Measurements from ENCODE around the gene KIF6.
"Not testable (repeated sequence)": the region's sequence is repeated elsewhere in the genome, so short reads cannot be mapped to it uniquely, and the experiment has no call there.

KIF6 gene

DNA sequence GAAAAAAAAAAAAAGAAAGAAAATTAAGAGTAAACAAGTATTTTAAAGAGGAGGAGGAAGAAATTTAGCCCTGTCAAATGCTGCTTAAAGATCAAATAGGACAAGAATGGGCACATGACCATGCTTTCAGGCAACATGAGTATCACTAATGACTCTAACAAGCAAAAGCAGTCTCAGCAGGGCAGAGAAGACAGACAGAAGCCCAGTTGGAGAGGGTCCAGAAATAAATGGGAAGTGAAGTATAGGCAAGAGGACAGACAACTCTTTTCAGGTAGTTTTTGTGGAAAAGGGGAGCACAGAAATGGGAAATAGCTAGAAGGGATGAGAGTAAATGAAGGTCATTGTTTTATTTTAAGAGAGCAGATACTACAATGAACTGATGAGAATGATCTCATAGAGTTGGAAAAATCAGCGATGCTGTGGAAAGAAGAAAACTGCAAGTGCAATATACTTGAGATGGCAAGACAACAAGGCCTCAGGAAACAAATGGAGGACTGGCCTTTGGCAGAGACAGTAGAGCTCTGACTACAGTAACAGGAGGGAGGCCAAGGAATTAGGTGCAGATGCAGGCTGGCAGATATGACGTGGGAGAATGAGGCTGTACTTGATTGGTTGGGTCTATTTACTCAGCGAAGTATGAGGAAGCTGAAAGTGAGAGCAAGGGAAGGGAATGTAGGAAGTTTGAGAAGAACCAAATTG, 40.3 kb downstream of the KIF6 start:
- TF ChIP-seq, protein P1, sequence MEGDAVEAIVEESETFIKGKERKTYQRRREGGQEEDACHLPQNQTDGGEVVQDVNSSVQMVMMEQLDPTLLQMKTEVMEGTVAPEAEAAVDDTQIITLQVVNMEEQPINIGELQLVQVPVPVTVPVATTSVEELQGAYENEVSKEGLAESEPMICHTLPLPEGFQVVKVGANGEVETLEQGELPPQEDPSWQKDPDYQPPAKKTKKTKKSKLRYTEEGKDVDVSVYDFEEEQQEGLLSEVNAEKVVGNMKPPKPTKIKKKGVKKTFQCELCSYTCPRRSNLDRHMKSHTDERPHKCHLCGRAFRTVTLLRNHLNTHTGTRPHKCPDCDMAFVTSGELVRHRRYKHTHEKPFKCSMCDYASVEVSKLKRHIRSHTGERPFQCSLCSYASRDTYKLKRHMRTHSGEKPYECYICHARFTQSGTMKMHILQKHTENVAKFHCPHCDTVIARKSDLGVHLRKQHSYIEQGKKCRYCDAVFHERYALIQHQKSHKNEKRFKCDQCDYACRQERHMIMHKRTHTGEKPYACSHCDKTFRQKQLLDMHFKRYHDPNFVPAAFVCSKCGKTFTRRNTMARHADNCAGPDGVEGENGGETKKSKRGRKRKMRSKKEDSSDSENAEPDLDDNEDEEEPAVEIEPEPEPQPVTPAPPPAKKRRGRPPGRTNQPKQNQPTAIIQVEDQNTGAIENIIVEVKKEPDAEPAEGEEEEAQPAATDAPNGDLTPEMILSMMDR (conservative IDR thresholded peaks at IDR 0.05; ENCODE audit: low read depth, low read length): no peak
- no peak for DNase-seq (ENCODE audit: low read depth)
- H3K4me3 ChIP-seq (ENCODE audit: low read length): no peak overlapping the region

DNA sequence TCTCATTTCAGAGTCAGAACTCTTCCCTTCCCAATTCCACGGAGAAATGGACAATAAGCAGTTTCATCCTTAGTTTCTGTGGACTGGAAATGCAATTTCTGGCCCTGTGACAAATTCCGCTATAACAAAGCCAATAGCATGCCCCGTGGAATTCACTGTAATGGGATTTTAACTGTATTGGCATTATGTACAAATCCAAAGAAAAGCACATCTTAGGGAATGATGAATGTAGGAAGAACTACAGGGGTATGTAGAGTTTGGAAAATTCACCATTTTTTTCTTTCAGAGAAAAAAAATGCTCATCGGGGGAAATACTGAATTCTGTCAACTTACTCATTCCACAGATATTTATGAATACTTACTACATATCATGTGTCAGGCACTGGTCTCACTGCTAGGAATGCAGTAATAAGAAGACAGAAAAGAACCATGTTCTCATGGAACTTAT, 43.5 kb downstream of the KIF6 start:
- no peak overlapping the region for H3K4me3 ChIP-seq (ENCODE audit: low read length)
- TF ChIP-seq, protein P1 (conservative IDR thresholded peaks at IDR 0.05; ENCODE audit: low read depth, low read length): no peak
- peak; percentile 46 for DNase-seq (ENCODE audit: low read depth)

DNA sequence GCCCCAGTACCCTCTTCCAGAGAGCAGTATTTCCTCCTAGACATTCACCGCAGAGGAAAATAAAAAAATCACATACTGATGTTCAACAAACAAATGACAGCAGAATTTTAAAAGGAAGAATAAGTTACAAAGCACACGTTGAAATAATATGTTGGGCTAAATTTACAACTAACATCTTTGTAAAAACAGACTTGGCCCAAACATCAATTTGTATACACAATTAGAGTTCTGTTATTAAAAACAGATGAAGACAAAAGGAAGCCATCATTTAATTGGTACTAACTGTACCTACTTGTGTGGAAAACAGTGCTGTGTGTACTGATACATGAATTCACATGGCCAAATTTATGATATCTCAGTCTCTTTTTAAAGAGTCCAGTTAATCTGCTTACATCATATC, 46.3 kb downstream of the KIF6 start:
- H3K4me3 ChIP-seq (ENCODE audit: low read length): no peak overlapping the region
- no peak for DNase-seq (ENCODE audit: low read depth)
- TF ChIP-seq, protein P1 (conservative IDR thresholded peaks at IDR 0.05; ENCODE audit: low read depth, low read length): no peak

DNA sequence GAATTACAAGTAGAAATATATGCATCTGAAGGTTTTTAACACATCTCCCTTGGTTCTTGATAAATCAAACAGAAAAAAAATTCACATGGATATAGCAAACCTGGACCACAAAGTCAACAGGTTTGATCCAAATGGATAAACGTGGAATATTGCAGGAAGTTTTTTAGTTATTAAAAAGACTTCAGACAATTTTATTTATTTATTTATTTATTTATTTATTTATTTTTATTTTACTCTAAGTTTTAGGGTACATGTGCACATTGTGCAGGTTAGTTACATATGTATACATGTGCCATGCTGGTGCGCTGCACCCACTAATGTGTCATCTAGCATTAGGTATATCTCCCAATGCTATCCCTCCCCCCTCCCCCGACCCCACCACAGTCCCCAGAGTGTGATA, 47.9 kb downstream of the KIF6 start:
- H3K4me3 ChIP-seq (ENCODE audit: low read length); DNase-seq (ENCODE audit: low read depth): not testable (repeated sequence)

DNA sequence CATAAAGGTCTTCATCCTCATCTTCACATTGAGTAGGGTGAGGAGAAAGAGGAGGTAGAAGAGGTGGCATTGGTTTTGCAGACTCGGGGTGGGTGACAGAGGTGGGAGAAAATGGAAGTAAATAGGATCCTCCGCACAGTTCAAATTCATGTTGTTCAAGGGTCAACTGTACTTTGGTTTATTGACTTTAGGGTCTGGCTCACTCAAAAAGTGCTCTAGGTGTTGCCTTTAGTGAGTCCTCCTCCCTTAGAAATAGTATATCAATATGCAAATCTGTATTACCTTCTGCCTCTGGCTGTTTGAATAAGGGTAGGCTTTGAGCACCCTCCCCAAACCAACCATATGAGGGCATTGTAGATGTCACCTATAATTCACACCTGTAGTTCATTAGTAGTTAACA, 54.7 kb downstream of the KIF6 start:
- TF ChIP-seq, protein P1 (conservative IDR thresholded peaks at IDR 0.05; ENCODE audit: low read depth, low read length): no peak
- no peak for DNase-seq (ENCODE audit: low read depth)

DNA sequence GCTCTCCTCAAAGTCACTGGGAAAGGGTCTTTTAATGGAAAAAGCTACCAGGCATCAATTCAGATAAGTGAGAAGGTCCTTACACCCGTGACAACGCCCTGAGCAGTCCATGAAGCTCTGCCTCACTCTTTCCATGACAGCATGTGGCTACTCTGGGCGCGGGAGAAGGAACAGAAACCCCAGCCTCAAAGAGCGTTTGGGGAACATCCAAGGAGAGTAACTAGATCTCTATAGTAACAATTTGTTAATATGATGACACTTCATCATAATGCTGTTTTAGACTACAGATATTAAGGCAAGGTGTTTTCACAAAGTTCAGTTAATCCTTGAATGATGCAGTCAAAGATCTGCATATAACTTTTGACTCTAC, 55.2 kb downstream of the KIF6 start:
- H3K4me3 ChIP-seq (ENCODE audit: low read length): no peak overlapping the region
- TF ChIP-seq, protein P1 (conservative IDR thresholded peaks at IDR 0.05; ENCODE audit: low read depth, low read length): no peak
- no peak for DNase-seq (ENCODE audit: low read depth)

More for the DNA sequence above, 54.7 kb downstream of the KIF6 start:
- no peak overlapping the region for H3K4me3 ChIP-seq (ENCODE audit: low read length)

DNA sequence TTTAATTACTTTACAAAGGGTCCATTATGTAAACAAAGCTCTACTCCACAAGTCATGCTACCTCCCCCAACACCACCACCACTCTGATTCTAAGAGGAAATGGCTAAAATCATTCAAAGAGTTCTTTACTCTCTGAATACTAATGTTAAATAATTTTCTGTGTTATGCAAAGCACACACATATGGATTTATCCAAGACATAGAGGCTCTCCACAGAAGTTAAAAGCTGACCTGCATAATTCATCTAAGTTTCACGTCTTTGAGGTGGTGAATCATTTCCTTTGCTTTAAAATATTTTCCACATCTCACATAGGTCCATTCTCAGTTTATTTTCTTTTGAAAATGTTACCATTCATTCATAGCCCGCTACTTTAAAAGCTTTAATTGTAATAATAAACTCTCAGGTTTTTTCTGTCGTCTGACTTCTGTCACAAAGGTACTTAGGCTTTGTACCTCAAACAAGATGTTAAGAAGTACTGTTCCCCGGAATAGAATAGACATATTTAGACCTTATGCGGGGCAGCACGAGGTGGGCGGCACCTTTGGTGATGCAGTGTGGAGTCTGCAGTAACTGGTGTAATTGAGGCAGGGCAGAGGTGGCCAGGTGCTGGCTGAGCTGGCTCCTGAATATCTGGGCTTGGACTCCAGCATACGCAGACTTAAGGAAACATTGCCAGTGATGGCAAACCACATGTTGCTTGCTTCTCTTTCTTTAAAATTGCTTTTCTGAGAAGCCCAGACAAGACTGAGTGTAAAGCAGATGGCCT, 55.8 kb downstream of the KIF6 start:
- TF ChIP-seq, protein P1 (conservative IDR thresholded peaks at IDR 0.05; ENCODE audit: low read depth, low read length): no peak
- H3K4me3 ChIP-seq (ENCODE audit: low read length): no peak overlapping the region
- DNase-seq (ENCODE audit: low read depth): no peak
